Keratinocyte (primary cell): Measurements from ENCODE around the gene PLBD2.

Experiments used
- CTCF ChIP-seq, 3 experiments: IDR thresholded peaks in 1 of 3; conservative IDR thresholded peaks in 1 of 3; optimal IDR thresholded peaks in 1 of 3; 2 replicates in 2 of 3; 3 replicates in 1 of 3; pipeline versions ENCODE3 to v1.5.1; 2011; ENCODE audit warnings: low read length in 3 of 3, mild to moderate bottlenecking in 3 of 3, moderate library complexity in 2 of 3, control low read depth in 1 of 3, inconsistent platforms in 1 of 3; ENCODE audit not compliant: insufficient read depth in 2 of 3; ENCODE audit errors: extremely low read depth in 1 of 3
- EZH2 ChIP-seq: IDR thresholded peaks from one replicate; pipeline ENCODE4 v1.6.1; 2012; ENCODE audit warnings: inconsistent platforms, mild to moderate bottlenecking, low read length, moderate library complexity

GRCh38 chr12:113420996-113421595 is 62.7 kb downstream of the PLBD2 start:
- TF ChIP-seq CTCF (optimal IDR thresholded peaks at IDR 0.05 in 1 of 3, IDR thresholded peaks at IDR 0.05 in 1 of 3, conservative IDR thresholded peaks at IDR 0.05 in 1 of 3; ENCODE audit: extremely low read depth in 1 of 3, insufficient read depth in 2 of 3, low read length in 3 of 3) (no peak), EZH2 (no peak)
